ENCODE data around the gene BRPF1.

DNA sequence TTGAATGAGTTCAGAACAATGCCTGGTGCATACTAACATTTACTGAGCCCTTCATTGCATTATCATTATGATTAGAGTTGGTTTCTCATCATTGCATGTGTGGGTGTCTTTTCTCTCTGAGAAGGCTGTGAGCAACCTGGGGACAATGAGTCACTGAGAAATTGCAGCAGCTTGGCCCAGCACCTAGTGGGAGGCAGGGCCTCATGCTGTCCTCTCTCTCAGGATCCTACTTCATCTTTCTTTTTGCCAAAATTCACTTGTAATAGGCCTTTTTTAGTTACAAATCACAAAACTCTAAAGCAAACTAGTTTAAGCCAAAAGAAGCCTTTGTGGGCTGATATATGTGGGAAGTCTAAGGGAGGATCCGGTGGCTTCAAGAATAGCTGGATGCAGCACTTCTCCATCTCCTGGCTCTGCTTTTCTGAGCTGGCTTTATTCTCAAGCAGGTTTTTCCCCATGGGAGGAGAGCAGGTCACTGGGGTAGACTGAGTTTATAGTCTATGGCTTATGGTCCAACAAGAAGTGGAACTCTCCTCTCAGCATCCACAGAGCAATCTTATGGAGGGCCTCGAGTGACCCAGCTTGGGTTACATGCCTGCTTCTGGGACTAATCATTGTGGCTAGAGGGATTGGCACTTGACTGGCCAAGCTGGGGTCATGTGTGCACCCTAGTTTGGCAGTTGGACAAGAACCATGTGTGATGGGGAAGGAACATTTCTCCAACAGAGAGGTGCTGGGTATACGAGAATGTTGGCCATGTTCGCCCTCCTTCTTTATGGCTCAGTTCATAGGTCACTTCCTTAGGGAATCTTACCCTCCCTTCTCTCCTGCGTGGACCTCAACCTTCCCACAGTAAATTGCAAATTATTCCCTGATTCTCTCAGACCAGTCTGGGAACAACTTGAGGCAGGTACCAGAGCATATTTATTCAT is 46.9 kb downstream of the BRPF1 start:
- TF ChIP-seq, protein P1, sequence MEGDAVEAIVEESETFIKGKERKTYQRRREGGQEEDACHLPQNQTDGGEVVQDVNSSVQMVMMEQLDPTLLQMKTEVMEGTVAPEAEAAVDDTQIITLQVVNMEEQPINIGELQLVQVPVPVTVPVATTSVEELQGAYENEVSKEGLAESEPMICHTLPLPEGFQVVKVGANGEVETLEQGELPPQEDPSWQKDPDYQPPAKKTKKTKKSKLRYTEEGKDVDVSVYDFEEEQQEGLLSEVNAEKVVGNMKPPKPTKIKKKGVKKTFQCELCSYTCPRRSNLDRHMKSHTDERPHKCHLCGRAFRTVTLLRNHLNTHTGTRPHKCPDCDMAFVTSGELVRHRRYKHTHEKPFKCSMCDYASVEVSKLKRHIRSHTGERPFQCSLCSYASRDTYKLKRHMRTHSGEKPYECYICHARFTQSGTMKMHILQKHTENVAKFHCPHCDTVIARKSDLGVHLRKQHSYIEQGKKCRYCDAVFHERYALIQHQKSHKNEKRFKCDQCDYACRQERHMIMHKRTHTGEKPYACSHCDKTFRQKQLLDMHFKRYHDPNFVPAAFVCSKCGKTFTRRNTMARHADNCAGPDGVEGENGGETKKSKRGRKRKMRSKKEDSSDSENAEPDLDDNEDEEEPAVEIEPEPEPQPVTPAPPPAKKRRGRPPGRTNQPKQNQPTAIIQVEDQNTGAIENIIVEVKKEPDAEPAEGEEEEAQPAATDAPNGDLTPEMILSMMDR (IDR thresholded peaks at IDR 0.05), result no peak
- no peak for TF ChIP-seq FOXM1 (IDR thresholded peaks at IDR 0.05; ENCODE audit: low read depth)
- TF ChIP-seq CHD2 (IDR thresholded peaks at IDR 0.05; ENCODE audit: low read length, partially characterized antibody), result no peak
- no peak for TF ChIP-seq SIN3A (IDR thresholded peaks at IDR 0.05; ENCODE audit: borderline replicate concordance, low read depth, low read length)
- TF ChIP-seq NRF1 (IDR thresholded peaks at IDR 0.05; ENCODE audit: low read depth, low read length), result no peak
- TF ChIP-seq, protein P2, sequence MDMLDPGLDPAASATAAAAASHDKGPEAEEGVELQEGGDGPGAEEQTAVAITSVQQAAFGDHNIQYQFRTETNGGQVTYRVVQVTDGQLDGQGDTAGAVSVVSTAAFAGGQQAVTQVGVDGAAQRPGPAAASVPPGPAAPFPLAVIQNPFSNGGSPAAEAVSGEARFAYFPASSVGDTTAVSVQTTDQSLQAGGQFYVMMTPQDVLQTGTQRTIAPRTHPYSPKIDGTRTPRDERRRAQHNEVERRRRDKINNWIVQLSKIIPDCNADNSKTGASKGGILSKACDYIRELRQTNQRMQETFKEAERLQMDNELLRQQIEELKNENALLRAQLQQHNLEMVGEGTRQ (IDR thresholded peaks at IDR 0.05; ENCODE audit: borderline replicate concordance, low read depth, low read length), result no peak
- no peak for TF ChIP-seq GABPA (IDR thresholded peaks at IDR 0.05; ENCODE audit: low read depth)
- no peak for TF ChIP-seq MXI1 (IDR thresholded peaks at IDR 0.05; ENCODE audit: low read depth, low read length)
- no peak for TF ChIP-seq YY1 (IDR thresholded peaks at IDR 0.05; ENCODE audit: low read depth)
- TF ChIP-seq TAF1 (IDR thresholded peaks at IDR 0.05; ENCODE audit: borderline replicate concordance, low read depth, low read length), result no peak
- TF ChIP-seq POLR2AphosphoS5 (IDR thresholded peaks at IDR 0.05; ENCODE audit: low read depth, low read length), result no peak
